ENCODE measurements around the gene MATN1.
A peak's percentile ranks its signal among the peaks of the same experiment; 100 is the strongest.

The MATN1 gene

DNA sequence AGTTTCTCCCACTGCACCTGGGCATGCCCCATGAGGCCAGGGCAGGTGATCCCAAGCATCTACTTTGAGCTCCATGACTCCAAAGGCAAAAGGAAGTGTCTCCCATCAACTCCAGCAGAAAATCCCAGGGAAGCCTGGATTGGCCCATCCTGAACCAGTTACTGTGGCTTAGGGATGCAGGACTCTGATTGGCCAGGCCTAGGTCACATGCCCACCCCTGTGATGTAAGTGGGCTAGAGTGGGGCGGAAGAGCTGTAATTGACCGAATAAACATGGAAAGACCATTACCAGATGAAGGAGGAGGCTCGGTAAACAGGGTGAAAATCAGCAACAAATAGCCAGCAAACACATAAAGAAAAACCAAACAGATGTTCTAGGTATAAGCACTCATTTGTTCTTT lies 45.2 kb downstream of the MATN1 start:
- DNase-seq, result no peak

DNA sequence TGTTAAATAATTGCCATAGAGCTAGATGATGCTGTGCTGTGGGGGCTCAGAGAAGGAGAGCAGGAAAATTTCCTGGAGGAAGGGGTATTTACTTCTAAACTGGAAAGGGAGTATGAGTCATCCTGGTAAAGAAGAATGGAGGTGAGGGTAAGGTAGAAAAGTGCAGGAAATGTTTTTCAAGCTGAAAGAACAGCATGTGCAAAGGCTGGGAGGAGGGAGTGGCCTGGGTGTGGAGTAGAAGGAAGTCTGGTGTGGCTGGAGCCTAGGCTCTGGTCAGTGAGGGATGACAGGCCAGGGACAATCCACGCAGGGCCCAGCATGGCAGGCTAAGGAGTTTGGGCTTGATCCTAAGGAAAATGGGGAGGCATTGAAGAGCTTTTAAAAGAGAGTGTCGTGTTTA lies 45.9 kb downstream of the MATN1 start:
- DNase-seq, result no peak

DNA sequence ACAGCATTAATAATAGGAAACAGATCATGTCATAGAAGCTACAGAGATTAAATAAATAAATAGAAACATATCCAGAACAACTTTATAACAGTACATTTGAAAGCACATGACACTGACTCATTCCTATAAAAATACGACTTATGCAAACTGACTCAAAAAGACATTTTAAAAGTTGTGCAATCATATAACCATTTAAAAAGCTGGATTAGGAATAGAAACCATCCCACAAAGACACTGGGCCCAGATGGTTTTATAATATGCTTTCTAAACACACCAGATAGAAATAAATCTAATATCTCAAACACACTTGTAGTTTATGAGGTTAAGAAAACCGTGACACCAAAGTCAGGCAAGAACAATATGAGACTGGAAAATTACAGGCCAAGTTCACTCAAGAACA lies 47.6 kb downstream of the MATN1 start:
- no peak for DNase-seq

DNA sequence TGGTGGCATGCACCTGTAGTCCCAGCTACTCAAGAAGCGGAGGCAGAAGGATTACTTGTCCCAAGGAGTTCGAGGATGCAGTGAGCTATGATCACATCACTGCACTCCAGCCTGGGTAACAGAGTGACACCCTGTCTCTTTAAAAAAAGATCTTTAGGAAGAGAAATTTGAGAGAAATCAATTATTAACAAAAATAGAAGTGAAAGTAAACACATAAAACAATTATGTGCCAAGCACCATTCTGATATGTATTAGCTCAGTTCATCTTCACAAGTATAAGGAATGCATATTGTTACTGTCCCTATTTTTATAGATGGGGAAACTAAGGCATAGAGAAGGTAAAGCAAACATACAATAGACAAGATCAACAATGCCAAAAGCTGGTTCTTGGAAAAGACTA lies 48.1 kb downstream of the MATN1 start:
- DNase-seq, result no peak

DNA sequence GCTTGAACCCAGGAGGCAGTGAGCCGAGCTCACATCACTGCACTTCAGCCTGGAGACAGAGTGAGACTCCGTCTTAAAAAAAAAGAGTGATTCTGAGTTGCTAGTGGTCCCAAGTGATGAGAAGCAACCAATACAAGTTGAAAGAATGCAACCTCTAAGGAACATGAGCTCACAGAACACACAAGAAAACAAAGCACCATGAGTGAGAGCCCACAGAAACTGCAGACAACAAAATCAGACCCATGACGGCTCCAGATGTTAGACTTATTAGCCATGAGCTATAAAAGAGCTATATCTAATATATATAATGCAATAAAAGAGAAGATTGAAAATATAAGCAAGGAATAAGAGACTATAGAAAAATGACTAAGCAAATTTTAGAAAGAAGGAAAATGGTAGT lies 50.0 kb downstream of the MATN1 start:
- DNase-seq, result no peak

DNA sequence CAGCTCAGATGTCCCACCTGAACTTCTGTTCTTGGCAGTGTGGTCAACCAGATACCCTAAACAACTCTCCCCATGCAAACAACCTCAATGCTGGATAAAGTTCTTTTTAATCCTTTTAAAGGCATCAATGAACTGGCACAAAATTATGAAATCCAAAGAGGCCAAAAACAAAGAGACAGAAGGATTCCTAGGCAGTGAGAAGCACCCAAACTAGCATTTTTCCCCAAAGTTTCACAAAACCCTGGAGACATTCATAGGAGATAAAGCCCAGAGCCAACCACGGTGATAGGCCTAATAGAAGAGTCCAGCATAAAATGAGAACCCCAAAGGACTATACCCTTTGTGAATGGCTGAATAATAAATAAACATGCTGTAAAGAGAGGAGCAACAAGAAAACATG lies 50.7 kb downstream of the MATN1 start:
- DNase-seq, result no peak

DNA sequence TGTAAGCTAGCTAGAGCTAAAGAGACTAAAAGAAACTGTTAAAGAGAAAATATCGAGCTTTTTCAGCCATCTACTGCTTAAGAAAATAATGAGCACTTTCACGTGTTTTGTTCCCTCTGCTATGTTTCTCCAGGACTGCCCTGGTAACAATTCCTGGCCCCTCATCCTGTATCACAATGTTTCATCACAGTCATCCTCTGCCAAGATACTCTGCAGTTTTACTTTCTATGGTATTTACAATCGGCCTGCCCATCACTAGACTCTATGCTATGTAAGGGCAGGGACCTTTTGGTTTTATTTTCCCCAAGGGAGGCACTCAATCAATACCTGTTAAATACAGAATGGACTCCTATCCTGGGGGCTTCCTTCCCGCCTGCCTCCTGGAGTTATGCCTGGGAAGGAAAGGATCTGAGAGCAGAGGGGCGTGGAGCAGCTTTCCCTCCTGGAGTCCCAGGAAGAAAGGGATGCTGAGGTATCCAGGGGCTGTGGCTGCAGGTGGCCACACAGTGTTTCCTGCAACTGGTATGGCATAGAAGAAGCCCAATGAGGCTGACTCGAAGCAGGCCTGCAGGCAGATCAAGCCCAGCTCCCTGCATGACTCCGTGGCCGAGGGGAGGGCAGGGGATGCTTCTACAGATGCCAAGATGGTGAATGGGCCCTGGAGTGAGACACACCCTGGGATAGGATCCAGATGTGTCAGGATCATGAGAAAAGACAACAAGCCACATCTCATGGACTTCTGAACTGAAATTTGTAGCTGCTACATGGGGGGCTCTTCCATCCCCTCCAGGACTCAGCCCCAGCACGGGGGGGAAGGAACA lies 52.9 kb downstream of the MATN1 start:
- DNase-seq, result no peak

DNA sequence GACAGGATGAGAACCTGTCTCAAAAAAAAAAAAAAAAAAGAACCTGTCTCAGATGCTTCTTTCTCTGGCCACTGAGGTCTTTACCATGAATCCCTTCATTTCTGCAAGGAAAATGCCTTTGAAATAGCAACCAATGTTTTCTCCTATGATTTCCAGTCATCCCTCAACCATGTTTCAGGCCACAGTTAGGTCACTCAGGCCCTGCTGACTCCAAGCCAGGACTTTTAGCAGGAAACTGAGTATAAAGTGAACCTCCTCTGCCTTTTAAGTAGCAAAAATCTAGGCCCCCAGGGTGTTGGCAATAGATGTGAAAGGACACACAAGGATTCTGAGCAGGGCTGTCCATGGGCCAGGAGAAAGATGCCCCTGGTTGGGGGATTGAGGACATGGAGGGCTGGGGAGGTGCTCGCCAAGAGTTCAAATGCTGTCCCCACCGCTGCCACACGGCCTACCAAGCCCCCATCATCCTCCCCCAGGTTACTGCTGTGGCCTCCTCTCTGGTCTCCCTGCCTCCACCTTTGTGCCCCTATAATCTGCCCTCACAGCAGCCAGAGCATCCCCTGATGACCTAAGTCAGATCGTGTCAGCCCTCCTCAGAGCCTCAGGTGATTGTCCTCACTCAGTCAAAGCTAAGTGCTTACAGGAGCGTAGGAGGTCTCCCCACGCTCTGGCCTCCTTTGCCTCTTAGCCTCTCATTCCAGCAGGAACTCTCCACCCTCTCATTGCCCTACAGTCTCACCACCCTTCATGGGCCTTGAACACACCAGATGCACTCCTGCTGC lies 54.6 kb downstream of the MATN1 start:
- DNase-seq, result no peak

DNA sequence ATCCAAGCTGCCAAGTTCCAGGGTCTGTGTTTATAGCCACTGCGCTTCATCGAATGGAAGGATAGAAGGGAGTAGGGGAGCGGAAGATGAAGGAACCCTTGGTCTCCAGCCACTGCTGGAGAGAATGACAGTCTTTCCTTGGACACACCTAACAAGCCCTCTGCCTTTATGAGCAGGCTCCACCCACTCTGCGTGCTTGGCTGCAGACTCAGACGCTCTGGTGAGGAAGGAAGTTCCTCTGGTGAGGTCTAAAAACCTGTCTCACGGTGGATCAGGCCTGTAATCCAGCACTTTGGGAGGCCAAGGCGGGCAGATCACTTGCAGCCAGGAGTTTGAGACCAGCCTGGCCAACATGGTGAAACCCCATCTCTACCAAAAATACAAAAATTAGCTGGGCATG lies 55.4 kb downstream of the MATN1 start:
- peak; percentile 28 for DNase-seq

DNA sequence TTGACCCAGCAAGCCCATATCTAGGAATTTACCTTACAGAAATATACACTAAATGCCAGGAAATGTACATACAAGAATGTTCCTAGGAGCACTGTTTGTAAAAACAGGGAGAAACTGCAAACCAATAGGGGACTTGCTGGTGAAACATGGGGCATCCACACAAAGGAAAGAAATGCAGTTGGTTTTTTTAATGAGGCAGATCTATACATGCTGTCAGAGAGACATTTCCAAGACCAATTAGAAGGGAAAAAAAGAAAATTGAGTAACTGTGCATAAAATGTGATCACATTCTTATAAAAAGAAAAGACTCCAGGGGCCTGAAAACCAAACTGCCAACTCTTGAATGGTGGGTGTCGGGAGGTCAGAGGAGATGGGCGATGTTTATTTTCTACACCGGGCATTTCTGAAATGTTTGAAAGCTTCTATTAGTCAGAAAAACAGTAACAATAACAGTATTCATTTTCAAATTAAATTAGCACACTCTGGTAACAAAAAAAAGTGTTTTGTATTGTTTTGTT lies 56.6 kb downstream of the MATN1 start:
- no peak for DNase-seq

DNA sequence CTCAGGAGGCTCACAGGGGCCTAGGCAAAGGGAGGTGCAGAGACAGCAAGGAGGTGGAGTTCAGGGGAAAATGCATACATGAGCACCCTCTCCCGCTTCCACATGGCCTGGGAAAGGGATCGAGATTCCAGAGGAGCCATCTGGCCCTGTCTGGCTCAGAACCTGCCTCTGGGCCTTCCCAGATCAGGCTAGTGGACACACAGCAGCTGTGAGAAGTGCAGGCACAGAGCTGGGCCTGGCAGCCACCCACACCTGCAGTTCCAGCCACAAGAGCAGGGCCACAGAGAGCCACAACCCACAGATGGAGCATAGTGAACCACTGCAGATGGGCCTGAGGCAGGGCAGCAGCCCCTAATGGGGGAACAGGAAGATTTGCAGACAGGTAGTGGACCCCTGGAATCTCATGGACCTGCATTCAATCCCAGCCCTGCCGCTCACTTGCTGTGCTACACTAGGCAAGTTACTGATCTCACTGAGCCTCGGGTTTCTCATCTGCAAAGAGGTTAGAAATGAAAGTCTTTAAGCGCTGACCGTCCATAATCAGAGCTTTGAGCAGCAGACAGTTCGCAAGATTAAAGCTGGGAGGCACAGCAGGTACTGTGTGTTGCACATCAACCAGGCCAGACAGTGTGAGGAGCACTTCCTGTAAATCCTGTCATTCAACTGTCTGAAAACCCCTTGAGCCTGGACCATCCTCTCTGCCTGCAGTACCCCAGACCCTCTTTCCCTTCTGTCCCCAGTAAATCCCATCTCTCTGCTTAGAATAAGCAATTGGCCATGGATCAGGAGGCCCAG lies 58.0 kb downstream of the MATN1 start:
- DNase-seq, result no peak

DNA sequence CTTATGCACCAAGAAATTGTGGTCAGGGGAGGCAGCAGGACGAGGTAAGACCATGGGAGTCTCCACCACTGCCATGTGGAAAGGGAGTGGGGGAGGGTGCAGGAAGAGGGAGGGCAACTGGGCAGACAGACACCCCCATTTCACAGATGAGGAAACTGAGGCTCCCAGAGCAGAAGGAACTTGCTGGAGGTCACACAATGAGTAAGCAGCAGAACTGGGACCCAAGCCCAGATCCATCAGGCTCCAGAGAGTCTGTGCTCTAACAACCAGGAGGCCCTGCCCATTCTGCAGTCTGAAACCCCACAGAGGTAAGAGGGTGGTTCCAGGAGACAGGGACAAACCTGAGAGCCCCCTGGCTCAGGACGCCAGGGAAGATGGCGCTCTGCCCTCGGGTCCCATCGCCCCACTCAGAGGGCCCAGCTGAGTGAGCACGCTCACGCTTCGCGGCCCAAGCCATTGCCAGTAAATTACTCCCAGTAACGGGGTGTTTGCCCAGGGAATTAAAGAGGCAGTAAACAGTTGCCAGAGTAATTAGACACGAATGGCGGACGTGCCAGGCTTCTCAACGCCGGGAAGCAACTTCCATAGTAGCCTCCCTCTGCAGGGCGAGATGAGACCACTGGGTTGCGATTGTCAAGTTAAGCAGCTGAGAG lies 59.2 kb downstream of the MATN1 start:
- DNase-seq, result no peak

DNA sequence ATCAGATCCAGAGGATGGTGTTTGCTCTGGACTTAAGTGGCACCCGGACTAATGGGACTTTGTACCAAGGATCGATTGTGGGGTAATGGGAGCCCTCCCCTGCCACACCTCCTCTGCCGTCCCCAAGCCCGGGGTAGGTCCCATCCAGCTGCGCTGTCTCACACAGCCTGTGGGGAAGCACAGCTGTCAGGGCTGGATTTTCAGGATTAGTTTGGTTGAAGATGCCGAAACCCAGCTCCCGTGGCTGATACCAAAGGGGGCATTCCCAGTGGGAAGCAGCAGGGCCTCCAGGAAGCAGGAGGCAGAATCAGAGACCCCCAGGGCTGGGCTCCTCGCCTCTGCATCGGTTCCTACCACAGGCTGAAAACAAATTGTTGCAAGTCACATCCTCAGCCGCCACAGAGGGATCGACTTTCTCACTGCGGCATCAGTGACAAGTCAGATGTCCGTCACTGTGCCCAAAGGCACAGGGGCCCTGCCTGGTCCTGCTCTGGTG lies 59.7 kb downstream of the MATN1 start:
- no peak for DNase-seq

DNA sequence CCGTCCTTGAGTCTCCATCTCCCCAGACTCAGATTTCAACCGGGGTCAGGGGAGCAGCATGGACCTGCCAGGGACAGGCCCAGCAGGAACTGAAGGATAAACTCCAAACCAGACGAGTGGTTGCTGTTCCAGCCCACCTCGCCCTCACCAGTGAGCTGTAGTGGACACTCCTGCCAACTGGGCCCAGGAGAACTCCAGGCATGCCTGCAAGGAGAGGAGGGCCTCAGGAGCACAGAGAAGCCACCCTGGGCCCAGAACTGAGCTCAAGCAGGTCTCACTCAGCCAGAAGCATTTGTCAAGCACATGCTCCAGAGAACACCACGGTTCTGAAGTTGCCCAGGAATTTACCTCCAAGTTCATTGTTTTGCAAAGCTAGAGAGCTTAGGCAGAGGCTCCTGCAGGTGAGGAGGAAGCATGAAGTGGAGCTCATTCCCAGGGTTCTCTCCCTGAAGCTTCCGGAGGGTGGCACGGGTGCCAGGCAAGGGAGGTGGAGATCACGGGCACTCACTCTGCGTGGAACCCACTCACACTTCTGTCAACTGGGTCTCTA lies 61.0 kb downstream of the MATN1 start:
- DNase-seq, result no peak

DNA sequence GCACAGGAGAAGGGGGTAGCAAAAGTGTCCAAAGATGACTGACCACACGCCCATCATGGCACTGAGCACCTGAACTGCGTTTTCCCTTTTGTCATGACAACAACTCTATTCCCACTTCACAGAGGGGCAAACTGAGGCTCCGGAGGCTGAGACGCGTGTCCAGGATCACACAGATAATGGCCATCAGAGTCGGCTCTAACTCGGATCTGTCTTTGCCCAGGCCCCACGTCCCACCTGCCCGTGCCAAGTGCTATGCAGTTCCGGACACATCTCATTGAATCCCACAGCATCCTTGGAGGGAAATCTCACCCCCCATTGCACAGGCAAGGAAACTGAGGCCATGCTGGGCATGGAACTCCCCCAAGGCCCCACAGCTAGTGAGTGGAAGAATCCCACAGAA lies 62.1 kb downstream of the MATN1 start:
- DNase-seq, result no peak

Data from hematopoietic multipotent progenitor cell treated with erythropoietin and hydrocortisone succinate and interleukin-3 and kit ligand, for 4 days (in vitro differentiated cells).